ENCODE data around the gene TMEM150B. TPM values are rescaled to one million over a fixed set of nuclear protein-coding genes. Genes with fewer than 3 reads are reported as not detected.

Gene TMEM150B
- total RNA-seq, 4 donors from 2014 or later: 1.3 TPM; not detected in 3

DNA sequence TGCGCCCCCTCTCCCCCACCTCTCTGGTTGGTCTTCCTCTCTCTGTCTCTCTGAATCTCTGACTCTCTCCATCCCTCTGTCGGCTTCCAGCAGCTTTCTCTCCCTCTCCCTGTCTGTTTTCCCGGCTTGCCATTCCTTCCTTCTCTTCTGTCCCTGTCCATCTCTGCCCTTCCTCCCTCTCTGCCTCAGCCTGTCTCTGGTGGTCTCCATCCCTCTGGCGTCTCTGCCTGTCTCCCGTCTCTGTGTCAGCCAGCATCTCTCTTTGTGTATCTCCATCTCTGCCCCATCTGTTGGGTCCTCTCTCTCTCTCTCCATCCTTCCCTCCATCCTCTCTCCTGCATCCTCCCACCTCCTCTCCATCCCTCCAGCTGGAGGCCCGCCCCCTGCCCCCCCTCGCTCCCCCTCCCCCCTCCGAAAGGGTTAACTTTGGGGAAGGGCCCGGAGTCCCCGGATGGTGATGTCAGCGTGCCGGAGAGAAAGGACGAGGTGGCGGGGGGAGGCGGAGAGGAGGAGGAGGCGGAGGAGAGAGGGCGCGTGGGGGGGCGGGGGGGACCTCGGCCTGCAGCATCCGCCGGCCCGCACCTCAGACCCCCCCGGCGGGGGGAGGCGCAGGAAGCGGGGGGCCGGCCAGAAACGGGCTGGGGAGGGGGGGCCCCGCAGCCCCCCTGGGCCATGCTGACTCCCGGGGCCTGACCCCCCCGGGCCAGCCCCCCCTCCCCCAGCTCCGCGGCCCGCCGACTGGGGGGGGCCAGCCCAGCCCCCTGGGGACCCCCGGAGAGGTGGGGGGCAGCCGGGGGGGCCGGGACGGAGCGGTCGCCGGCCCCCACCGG, 41.4 kb downstream of the TMEM150B start, which contains the start of gene BRSK1:
Gene BRSK1, plus strand, starts transcription at position 450 of the 830 bp plus-strand sequence. CDS start 446 bp downstream, outside the sequence.
- Histone ChIP-seq H3K27ac (peak within 1 kb of the TSS in 2 of 3 donors; percentile 17 to 58), H3K9me3 (no peaks in the 10 kb centered on the region), H3K4me1 (peaks cover 7 to 14% of the 10 kb centered on the region in 2 donors), H3K27me3 (no peaks in the 10 kb centered on the region), H3K4me3 (replicated peaks in 1 of 3) (peak within 1 kb of the TSS in 1 of 3 donors; percentile 32), H3K36me3 (no peaks in the 10 kb centered on the region)
- no peak for DNase-seq
- WGBS, 2 donors: 10 to 16% methylated on average over 15 to 22 of the region's 44 CpGs
- TF ChIP-seq, protein P1, sequence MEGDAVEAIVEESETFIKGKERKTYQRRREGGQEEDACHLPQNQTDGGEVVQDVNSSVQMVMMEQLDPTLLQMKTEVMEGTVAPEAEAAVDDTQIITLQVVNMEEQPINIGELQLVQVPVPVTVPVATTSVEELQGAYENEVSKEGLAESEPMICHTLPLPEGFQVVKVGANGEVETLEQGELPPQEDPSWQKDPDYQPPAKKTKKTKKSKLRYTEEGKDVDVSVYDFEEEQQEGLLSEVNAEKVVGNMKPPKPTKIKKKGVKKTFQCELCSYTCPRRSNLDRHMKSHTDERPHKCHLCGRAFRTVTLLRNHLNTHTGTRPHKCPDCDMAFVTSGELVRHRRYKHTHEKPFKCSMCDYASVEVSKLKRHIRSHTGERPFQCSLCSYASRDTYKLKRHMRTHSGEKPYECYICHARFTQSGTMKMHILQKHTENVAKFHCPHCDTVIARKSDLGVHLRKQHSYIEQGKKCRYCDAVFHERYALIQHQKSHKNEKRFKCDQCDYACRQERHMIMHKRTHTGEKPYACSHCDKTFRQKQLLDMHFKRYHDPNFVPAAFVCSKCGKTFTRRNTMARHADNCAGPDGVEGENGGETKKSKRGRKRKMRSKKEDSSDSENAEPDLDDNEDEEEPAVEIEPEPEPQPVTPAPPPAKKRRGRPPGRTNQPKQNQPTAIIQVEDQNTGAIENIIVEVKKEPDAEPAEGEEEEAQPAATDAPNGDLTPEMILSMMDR (IDR thresholded peaks at IDR 0.05): no peak
- TF ChIP-seq POLR2A (IDR thresholded peaks at IDR 0.05): no peak
- intact Hi-C loops (cut with DNase I): no loop called here

DNA sequence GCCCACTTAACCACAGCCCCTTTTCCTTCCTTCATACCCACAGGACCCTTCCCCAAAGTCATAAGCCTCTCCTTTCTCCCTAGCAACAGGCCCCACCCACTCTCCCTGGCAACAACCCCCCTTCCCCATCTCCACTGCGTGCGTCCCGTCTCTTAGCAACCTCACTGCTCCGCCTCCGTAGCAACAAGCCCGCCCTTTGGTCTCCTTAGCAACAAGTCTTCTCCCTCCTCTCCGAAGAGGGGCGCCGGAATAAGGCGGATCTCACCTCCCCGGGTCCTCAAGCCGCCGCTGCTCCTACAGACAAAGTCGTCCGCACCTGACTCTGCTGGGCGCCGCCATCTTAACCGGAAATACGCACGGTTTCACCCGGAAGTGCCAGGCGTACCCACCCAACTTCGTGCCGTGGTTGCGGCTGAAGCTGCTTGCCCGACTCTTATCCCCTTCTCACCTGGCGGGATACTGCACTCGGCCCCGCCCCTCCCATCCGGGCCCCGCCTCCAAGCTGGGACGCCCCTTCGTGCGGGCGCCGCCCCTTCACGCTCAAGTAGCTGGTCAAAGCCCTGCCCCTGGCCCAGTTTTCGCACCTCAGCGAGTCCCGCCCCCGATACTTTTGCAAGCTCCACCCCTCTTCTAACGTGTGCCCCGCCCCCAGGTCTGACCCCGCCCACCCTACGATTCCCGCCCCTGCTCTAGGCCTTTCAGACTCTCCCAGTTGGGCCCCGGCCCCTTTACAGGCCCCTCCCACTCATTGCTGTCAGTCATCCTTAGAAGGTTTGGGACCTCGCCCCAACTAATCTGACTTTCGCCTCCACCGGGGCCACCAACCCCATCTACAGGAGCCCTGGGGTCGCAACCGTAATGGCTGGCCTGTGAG, 45.1 kb downstream of the TMEM150B start, which contains the start of gene HSPBP1:
Gene HSPBP1, minus strand, starts transcription at position 341 of the 874 bp plus-strand sequence. CDS start 502 bp downstream, outside the sequence.
- TF ChIP-seq, protein P1 (IDR thresholded peaks at IDR 0.05): no peak
- TF ChIP-seq POLR2A (IDR thresholded peaks at IDR 0.05): peak in 1 of 2 donors; percentile 40
- Histone ChIP-seq H3K36me3 (peaks cover 5 to 12% of the 10 kb centered on the region in 2 donors), H3K9me3 (no peaks in the 10 kb centered on the region), H3K4me3 (replicated peaks in 1 of 3) (peak within 1 kb of the TSS; percentile 56 to 79 (median 61)), H3K4me1 (peaks cover 7 to 14% of the 10 kb centered on the region in 2 donors), H3K27ac (peak within 1 kb of the TSS; percentile 37 to 75 (median 54)), H3K27me3 (no peaks in the 10 kb centered on the region)
- WGBS, 2 donors: 3 to 11% methylated on average over 34 to 52 of the region's 52 CpGs
- peak; percentile 93 to 94 for DNase-seq
- intact Hi-C loops (cut with DNase I): no loop called here

DNA sequence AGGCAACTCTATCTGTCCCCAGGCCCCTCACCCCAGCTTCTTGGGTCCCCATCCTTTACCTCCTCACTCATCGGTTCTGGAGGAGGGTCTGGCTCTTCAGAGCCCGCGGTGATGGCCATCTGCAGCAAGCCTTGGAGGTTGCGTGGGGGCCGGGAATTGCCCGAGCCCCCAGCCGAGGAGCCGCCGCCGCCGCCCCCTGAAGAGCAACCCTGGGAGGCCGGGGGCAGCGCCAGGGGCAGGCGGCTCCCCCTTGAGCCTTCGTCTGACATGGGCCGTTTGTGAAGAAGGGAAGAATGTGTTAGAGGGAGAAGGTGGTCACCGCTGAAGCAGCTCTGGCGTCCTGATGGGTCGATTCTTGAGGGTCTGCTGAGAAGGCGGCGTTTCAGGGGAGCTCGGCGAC, 45.8 kb downstream of the TMEM150B start:
- no peaks in the 10 kb centered on the region for H3K27me3 ChIP-seq
- DNase-seq: no peak
- 5 to 9% methylated on average over 14 to 23 of the region's 23 CpGs for WGBS, 2 donors
- peak overlapping the region in 2 of 3 donors; percentile 49 to 75 for H3K27ac ChIP-seq
- H3K4me1 ChIP-seq: peaks cover 7 to 14% of the 10 kb centered on the region in 2 donors
- peak overlapping the region; percentile 56 to 79 (median 61) for H3K4me3 ChIP-seq (replicated peaks in 1 of 3)
- TF ChIP-seq POLR2A (IDR thresholded peaks at IDR 0.05): no peak
- TF ChIP-seq, protein P1 (IDR thresholded peaks at IDR 0.05): no peak
- intact Hi-C loops (cut with DNase I): no loop called here
- H3K36me3 ChIP-seq: peaks cover 5 to 12% of the 10 kb centered on the region in 2 donors
- no peaks in the 10 kb centered on the region for H3K9me3 ChIP-seq

DNA sequence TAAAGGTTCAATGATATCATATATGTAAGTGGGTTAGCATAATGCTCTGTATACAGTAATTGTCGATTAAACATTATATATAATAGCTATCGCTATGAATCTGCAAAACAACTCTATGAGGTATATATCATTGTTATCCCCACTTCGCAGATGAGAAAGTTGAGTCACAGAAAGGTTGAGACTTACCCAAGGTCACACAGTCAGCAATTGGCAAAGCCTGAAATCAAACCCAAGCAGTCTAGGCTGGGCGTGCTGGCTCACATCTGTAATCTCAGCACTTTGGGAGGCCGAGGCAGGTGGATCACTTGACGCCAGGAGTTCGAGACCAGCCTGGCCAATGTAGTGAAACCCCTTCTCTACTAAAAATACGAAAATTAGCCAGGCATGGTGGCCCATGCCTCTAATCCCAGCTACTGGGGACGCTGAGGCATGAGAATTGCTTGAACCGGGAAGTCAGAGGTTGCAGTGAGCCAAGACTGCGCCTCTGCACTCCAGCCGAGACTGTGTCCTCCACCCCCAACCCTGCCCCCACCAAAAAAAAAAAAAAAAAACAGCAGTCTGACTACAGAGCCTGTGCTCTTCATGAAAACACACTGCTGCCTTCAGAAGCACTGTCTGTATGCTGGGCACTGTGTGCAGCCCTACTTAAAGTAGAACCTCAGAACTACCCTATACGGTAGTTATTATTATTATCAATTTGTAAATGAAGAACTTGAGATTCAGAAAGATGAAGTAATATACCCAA, 46.6 kb downstream of the TMEM150B start:
- H3K27me3 ChIP-seq: no peaks in the 10 kb centered on the region
- H3K9me3 ChIP-seq: no peaks in the 10 kb centered on the region
- DNase-seq: no peak
- H3K4me1 ChIP-seq: peaks cover 7 to 14% of the 10 kb centered on the region in 2 donors
- intact Hi-C loops (cut with DNase I): no loop called here
- 83% methylated on average over 12 to 13 of the region's 13 CpGs for WGBS, 2 donors
- peaks cover 10 to 12% of the 10 kb centered on the region in 2 donors for H3K36me3 ChIP-seq
- H3K27ac ChIP-seq: no peak overlapping the region
- H3K4me3 ChIP-seq (replicated peaks in 1 of 3): no peak overlapping the region
- no peak for TF ChIP-seq POLR2A (IDR thresholded peaks at IDR 0.05)
- TF ChIP-seq, protein P1 (IDR thresholded peaks at IDR 0.05): no peak
